IMR-90 (cell line): ENCODE results near the gene HSPA1L. TPM values are rescaled to one million over a fixed set of nuclear protein-coding genes. Genes with fewer than 3 reads are reported as not detected.

Experiments used
- ATAC-seq: fragments of 200-7000 bp; cut with Tn5 transposase; 2 replicates; pipeline ENCODE4 v1.9.1; 2020; ENCODE audit warnings: low read depth, mild to moderate bottlenecking, moderate library complexity
- BruUV-seq: library from RNA; stranded (reverse); fragments of 400-500 nt; replicated peaks from 2 replicates; lab custom pipeline; 2021; lab: Mats Ljungman, UMichigan
- CTCF ChIA-PET: fragments of 300-600 bp; formaldehyde crosslinking; extraction: SDS; loops from one replicate; lab custom pipeline; 2021; ENCODE audit warnings: antibody characterized with exemption; lab: Yijun Ruan, JAX
- POLR2A ChIA-PET: fragments of 300-600 bp; sonication (Branson Sonifier 250); formaldehyde crosslinking; loops from one replicate; lab custom pipeline; 2022; ENCODE audit warnings: antibody characterized with exemption; ENCODE audit not compliant: unreplicated experiment; lab: Charles Lee
- DNase-seq: peaks from one replicate; pipeline ENCODE4 v3.0.0; 2013
- H2AFZ ChIP-seq: replicated peaks from 2 replicates; pipeline ENCODE3; 2013; ENCODE audit warnings: low read length, mild to moderate bottlenecking; ENCODE audit not compliant: poor library complexity
- H2AK5ac ChIP-seq: 2 replicates; pipeline ENCODE4 v1.6.1; 2013; ENCODE audit warnings: low read depth, low read length, inconsistent platforms
- H2AK9ac ChIP-seq: replicated peaks from 2 replicates; pipeline ENCODE3; 2013; ENCODE audit warnings: mild to moderate bottlenecking, low read depth, low read length, moderate library complexity; ENCODE audit not compliant: poor library complexity
- H2BK120ac ChIP-seq: 2 replicates; pipeline ENCODE4 v1.6.1; 2013; ENCODE audit warnings: low read depth, low read length, inconsistent platforms
- H2BK15ac ChIP-seq: 3 replicates; pipeline ENCODE4 v1.6.1; 2013; ENCODE audit warnings: low read depth, low read length, inconsistent platforms
- H2BK20ac ChIP-seq: 2 replicates; pipeline ENCODE4 v1.6.1; 2013; ENCODE audit warnings: low read depth, mild to moderate bottlenecking, inconsistent platforms, low read length, moderate library complexity
- H2BK5ac ChIP-seq: 2 replicates; pipeline ENCODE4 v1.6.1; 2013; ENCODE audit warnings: mild to moderate bottlenecking, low read depth, low read length, inconsistent platforms; ENCODE audit not compliant: poor library complexity, severe bottlenecking
- H3K14ac ChIP-seq: replicated peaks from 2 replicates; pipeline ENCODE4 v1.6.1; 2013; ENCODE audit warnings: low read depth, low read length, inconsistent platforms
- H3K18ac ChIP-seq: 2 replicates; pipeline ENCODE4 v1.6.1; 2013; ENCODE audit warnings: low read depth, low read length, control low read depth
- H3K23ac ChIP-seq: 2 replicates; pipeline ENCODE4 v1.6.1; 2013; ENCODE audit warnings: low read depth, low read length, inconsistent platforms
- H3K27ac ChIP-seq: 2 replicates; pipeline ENCODE4 v1.5.1; 2013; ENCODE audit warnings: mild to moderate bottlenecking, control low read depth, low read length; ENCODE audit not compliant: insufficient read depth
- H3K27me3 ChIP-seq: 2 replicates; pipeline ENCODE4 v1.6.1; 2013; ENCODE audit warnings: low read length; ENCODE audit not compliant: control insufficient read depth, insufficient read depth
- H3K36me3 ChIP-seq: 2 replicates; pipeline ENCODE4 v1.6.1; 2013; ENCODE audit warnings: low read length, mixed read lengths; ENCODE audit not compliant: control insufficient read depth, insufficient read depth
- H3K4ac ChIP-seq: 2 replicates; pipeline ENCODE4 v1.6.1; 2013; ENCODE audit warnings: low read depth, low read length, inconsistent platforms
- H3K4me1 ChIP-seq: 2 replicates; pipeline ENCODE4 v1.6.1; 2013; ENCODE audit warnings: low read length, mixed read lengths; ENCODE audit not compliant: control insufficient read depth, insufficient read depth
- H3K4me2 ChIP-seq: 2 replicates; pipeline ENCODE4 v1.6.1; 2013; ENCODE audit warnings: low read depth, mild to moderate bottlenecking, control low read depth, low read length, moderate library complexity
- H3K4me3 ChIP-seq: 2 replicates; pipeline ENCODE4 v1.5.1; 2013; ENCODE audit warnings: low read depth, mild to moderate bottlenecking, control low read depth, low read length, moderate library complexity; ENCODE audit not compliant: insufficient read depth
- H3K56ac ChIP-seq: 2 replicates; pipeline ENCODE4 v1.6.1; 2013; ENCODE audit warnings: low read length, inconsistent platforms; ENCODE audit not compliant: insufficient read depth; ENCODE audit errors: extremely low read depth
- H3K79me1 ChIP-seq, 2 experiments: 2 replicates each; pipeline ENCODE4 v1.6.1; 2013; ENCODE audit warnings: low read length in 2 of 2, inconsistent platforms in 1 of 2, low read depth in 1 of 2
- H3K9ac ChIP-seq: 2 replicates; pipeline ENCODE4 v1.6.1; 2013; ENCODE audit warnings: low read depth, low read length, control low read depth
- H3K9me1 ChIP-seq: 2 replicates; pipeline ENCODE4 v1.6.1; 2013; ENCODE audit warnings: low read length, inconsistent platforms; ENCODE audit not compliant: insufficient read depth
- H3K9me3 ChIP-seq: 2 replicates; pipeline ENCODE4 v1.6.1; 2013; ENCODE audit warnings: low read length; ENCODE audit not compliant: control insufficient read depth, insufficient read depth
- H4K20me1 ChIP-seq: 2 replicates; pipeline ENCODE4 v1.6.1; 2013; ENCODE audit warnings: low read length, inconsistent platforms; ENCODE audit not compliant: insufficient read depth
- H4K5ac ChIP-seq: 2 replicates; pipeline ENCODE4 v1.6.1; 2013; ENCODE audit warnings: mild to moderate bottlenecking, low read depth, low read length, control low read depth
- H4K8ac ChIP-seq, 2 experiments: 2 replicates each; pipeline ENCODE4 v1.6.1; 2013; ENCODE audit warnings: low read depth in 2 of 2, low read length in 2 of 2, control low read depth in 1 of 2, inconsistent platforms in 1 of 2
- H4K91ac ChIP-seq: 2 replicates; pipeline ENCODE4 v1.6.1; 2013; ENCODE audit warnings: low read depth, low read length, inconsistent platforms; ENCODE audit not compliant: insufficient read depth
- BHLHE40 ChIP-seq: fragments of 150-350 bp; IDR thresholded peaks from 2 replicates; pipeline ENCODE4 v1.6.1; 2016; ENCODE audit warnings: mild to moderate bottlenecking, low read depth, low read length
- CEBPB ChIP-seq: IDR thresholded peaks from 2 replicates; pipeline ENCODE4 v1.6.1; 2012; ENCODE audit warnings: low read depth, low read length, improper control_type of control experiment
- CHD1 ChIP-seq: IDR thresholded peaks from 2 replicates; pipeline ENCODE4 v1.6.1; 2012; ENCODE audit warnings: low read depth, low read length, improper control_type of control experiment
- FOS ChIP-seq: fragments of 150-350 bp; IDR thresholded peaks from 2 replicates; pipeline ENCODE4 v1.6.1; 2016; ENCODE audit warnings: low read depth, low read length
- MAFK ChIP-seq: IDR thresholded peaks from 2 replicates; pipeline ENCODE4 v1.6.1; 2012; ENCODE audit warnings: low read depth, low read length, improper control_type of control experiment
- MAZ ChIP-seq: IDR thresholded peaks from 2 replicates; pipeline ENCODE4 v1.6.1; 2012; ENCODE audit warnings: low read depth, mild to moderate bottlenecking, low read length, improper control_type of control experiment, moderate library complexity, borderline replicate concordance
- MXI1 ChIP-seq: IDR thresholded peaks from 2 replicates; pipeline ENCODE4 v1.6.1; 2012; ENCODE audit warnings: low read depth, mild to moderate bottlenecking, low read length, moderate library complexity, borderline replicate concordance
- NFE2L2 ChIP-seq: fragments of 150-350 bp; IDR thresholded peaks from 2 replicates; pipeline ENCODE4 v1.6.1; 2016; ENCODE audit warnings: low read depth, mild to moderate bottlenecking, low read length
- POLR2A ChIP-seq: IDR thresholded peaks from 2 replicates; pipeline ENCODE4 v1.6.1; 2012; ENCODE audit warnings: mild to moderate bottlenecking, low read depth, low read length
- RAD21 ChIP-seq: IDR thresholded peaks from 2 replicates; pipeline ENCODE4 v1.6.1; 2012; ENCODE audit warnings: low read length, improper control_type of control experiment
- RCOR1 ChIP-seq: IDR thresholded peaks from 2 replicates; pipeline ENCODE4 v1.6.1; 2012; ENCODE audit warnings: mild to moderate bottlenecking, low read length, improper control_type of control experiment; ENCODE audit not compliant: insufficient replicate concordance
- RFX5 ChIP-seq: IDR thresholded peaks from 2 replicates; pipeline ENCODE4 v1.8.0; 2012; ENCODE audit warnings: low read depth, mild to moderate bottlenecking, low read length, moderate library complexity
- SMC3 ChIP-seq: fragments of 150-350 bp; IDR thresholded peaks from 2 replicates; pipeline ENCODE4 v1.6.1; 2016; ENCODE audit warnings: low read depth, mild to moderate bottlenecking, antibody characterized with exemption, low read length, moderate library complexity
- WGBS, 2 experiments: methylation state at CpG; one replicate each; pipeline versions ENCODE4 v1.1.5 to v1.1.7; 2013; ENCODE audit warnings: missing lambda C conversion rate in 2 of 2; ENCODE audit not compliant: insufficient read length in 1 of 2; ENCODE audit errors: extremely low coverage in 2 of 2; 5-methylcytosine and 5-hydroxymethylcytosine counted together
- dilution Hi-C: fragments of 300-500 bp; cut with HindIII; formaldehyde crosslinking; loops from one replicate; pipeline ENCODE4 v1.14.3; 2018; ENCODE audit warnings: low sequenced_read_pairs; ENCODE audit not compliant: unreplicated experiment
- in situ Hi-C: fragments of 300-500 bp; cut with MboI; formaldehyde crosslinking; loops from 3 replicates; pipeline ENCODE4 v1.14.3; 2019; ENCODE audit warnings: low sequenced_read_pairs, inconsistent platforms, mixed read lengths
- intact Hi-C: fragments of 100-400 bp; cut with micrococcal nuclease; formaldehyde crosslinking; loops from 2 replicates; pipeline ENCODE4 v1.10.0; 2022
- polyA plus RNA-seq, 3 experiments: library from polyadenylated mRNA; depleted of rRNA; stranded (reverse); fragments of >200 nt; gene quantifications; 2 replicates each; pipeline ENCODE4 v1.2.3, GENCODE V29; 2012; ENCODE audit warnings: low replicate concordance in 1 of 3
- total RNA-seq: library from RNA; depleted of rRNA; stranded (reverse); fragments of >200 nt; gene quantifications from 2 replicates; pipeline ENCODE4 v1.2.3, GENCODE V29; 2012
- TF ChIP-seq, protein P1 (sequence below): conservative IDR thresholded peaks from 2 replicates; pipeline ENCODE4 v1.5.1; 2012; ENCODE audit warnings: mild to moderate bottlenecking, low read depth, low read length, improper control_type of control experiment
- TF ChIP-seq, protein P2 (sequence below): fragments of 150-350 bp; IDR thresholded peaks from 2 replicates; pipeline ENCODE4 v1.6.1; 2017; ENCODE audit warnings: mild to moderate bottlenecking, antibody characterized with exemption, low read length, low read depth
- TF ChIP-seq, protein P3 (sequence below): fragments of 150-350 bp; IDR thresholded peaks from 2 replicates; pipeline ENCODE4 v1.6.1; 2016; ENCODE audit warnings: low read depth, mild to moderate bottlenecking, low read length, moderate library complexity, borderline replicate concordance

The HSPA1L gene
- total and polyA plus RNA-seq, 2 of the 4 experiments (the other 2 are of a cell fraction): 0.97 to 1.3 TPM

DNA sequence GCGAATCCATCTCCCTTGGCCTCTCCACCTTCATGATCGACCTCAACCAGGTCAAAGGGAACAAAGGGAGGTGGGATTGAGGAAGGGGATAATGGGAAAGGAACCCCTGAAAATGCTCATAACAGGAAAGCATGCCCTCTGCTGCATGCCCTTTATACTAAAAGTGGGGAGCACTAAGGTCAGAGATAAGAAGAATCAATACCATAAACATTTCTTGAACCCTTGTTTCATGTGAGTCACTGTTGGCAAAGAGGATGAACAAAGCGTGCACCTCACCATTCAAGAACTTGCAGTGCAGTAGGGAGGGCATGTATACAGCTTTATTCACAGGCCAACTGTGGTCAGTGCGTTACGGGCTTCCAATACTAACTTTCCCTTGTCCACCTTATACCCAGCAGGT, 54.3 kb downstream of the HSPA1L start:
- Histone ChIP-seq H3K27ac (no peak overlapping the region), H2AFZ (no peak overlapping the region), H4K5ac (no peak overlapping the region), H3K36me3 (peaks cover 7% of the 10 kb centered on the region; the same call in 1 of the 2 replicates), H2BK5ac (no peak overlapping the region), H3K14ac (no peak overlapping the region), H3K4me1 (peaks cover 4% of the 10 kb centered on the region), H3K4ac (no peak overlapping the region), H2BK120ac (no peak overlapping the region), H4K20me1 (no peaks in the 10 kb centered on the region), H3K4me3 (no peak overlapping the region), H3K23ac (no peak overlapping the region), H3K9ac (no peak overlapping the region), H3K9me3 (no peaks in the 10 kb centered on the region), H4K8ac (no peak overlapping the region), H3K9me1 (peaks cover 12% of the 10 kb centered on the region), H2AK5ac (no peak overlapping the region), H2BK15ac (no peak overlapping the region), H3K79me1 (no peaks in the 10 kb centered on the region), H3K18ac (no peak overlapping the region), H4K91ac (no peak overlapping the region), H2BK20ac (no peak overlapping the region), H3K4me2 (no peak overlapping the region), H2AK9ac (no peak overlapping the region), H3K27me3 (no peaks in the 10 kb centered on the region), H3K56ac (no peak overlapping the region)
- ChIA-PET POLR2A (no interaction called here), CTCF (no interaction called here)
- TF ChIP-seq, protein P1, sequence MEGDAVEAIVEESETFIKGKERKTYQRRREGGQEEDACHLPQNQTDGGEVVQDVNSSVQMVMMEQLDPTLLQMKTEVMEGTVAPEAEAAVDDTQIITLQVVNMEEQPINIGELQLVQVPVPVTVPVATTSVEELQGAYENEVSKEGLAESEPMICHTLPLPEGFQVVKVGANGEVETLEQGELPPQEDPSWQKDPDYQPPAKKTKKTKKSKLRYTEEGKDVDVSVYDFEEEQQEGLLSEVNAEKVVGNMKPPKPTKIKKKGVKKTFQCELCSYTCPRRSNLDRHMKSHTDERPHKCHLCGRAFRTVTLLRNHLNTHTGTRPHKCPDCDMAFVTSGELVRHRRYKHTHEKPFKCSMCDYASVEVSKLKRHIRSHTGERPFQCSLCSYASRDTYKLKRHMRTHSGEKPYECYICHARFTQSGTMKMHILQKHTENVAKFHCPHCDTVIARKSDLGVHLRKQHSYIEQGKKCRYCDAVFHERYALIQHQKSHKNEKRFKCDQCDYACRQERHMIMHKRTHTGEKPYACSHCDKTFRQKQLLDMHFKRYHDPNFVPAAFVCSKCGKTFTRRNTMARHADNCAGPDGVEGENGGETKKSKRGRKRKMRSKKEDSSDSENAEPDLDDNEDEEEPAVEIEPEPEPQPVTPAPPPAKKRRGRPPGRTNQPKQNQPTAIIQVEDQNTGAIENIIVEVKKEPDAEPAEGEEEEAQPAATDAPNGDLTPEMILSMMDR: no peak
- no peak for TF ChIP-seq NFE2L2
- no peak for TF ChIP-seq MAFK
- no peak for TF ChIP-seq MXI1
- TF ChIP-seq, protein P2, sequence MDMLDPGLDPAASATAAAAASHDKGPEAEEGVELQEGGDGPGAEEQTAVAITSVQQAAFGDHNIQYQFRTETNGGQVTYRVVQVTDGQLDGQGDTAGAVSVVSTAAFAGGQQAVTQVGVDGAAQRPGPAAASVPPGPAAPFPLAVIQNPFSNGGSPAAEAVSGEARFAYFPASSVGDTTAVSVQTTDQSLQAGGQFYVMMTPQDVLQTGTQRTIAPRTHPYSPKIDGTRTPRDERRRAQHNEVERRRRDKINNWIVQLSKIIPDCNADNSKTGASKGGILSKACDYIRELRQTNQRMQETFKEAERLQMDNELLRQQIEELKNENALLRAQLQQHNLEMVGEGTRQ: no peak
- TF ChIP-seq RAD21: no peak
- TF ChIP-seq POLR2A: no peak
- TF ChIP-seq RFX5: no peak
- no peak for TF ChIP-seq SMC3
- TF ChIP-seq, protein P3, sequence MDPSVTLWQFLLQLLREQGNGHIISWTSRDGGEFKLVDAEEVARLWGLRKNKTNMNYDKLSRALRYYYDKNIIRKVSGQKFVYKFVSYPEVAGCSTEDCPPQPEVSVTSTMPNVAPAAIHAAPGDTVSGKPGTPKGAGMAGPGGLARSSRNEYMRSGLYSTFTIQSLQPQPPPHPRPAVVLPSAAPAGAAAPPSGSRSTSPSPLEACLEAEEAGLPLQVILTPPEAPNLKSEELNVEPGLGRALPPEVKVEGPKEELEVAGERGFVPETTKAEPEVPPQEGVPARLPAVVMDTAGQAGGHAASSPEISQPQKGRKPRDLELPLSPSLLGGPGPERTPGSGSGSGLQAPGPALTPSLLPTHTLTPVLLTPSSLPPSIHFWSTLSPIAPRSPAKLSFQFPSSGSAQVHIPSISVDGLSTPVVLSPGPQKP: no peak
- no peak for TF ChIP-seq CHD1
- no peak for TF ChIP-seq CEBPB
- no peak for TF ChIP-seq BHLHE40
- TF ChIP-seq MAZ: no peak
- TF ChIP-seq RCOR1: no peak
- no peak for TF ChIP-seq FOS
- WGBS, 2 experiments: 100% methylated on average over 1 of the region's 5 CpGs; no CpG with 5 or more reads in 1 of the 2 experiments
- in situ Hi-C loops: no loop called here
- no peak for ATAC-seq
- dilution Hi-C loops: no loop called here
- BruUV-seq: no TSS peak
- intact Hi-C loops: no loop called here
- no peak for DNase-seq
